GF-D8 (cell line): ENCODE results near the gene ZC3H8.
"Not testable (repeated sequence)": the region's sequence is repeated elsewhere in the genome, so short reads cannot be mapped to it uniquely, and the experiment has no call there.

ENCODE experiments used
- DNase-seq: peaks from one replicate; lab custom pipeline; 2025; lab: John Stamatoyannopoulos, UW

Gene ZC3H8

GRCh38 chr2:112254466-112255240, at the start of gene ZC3H8:
ZC3H8 (minus strand) TSS chr2:112255042; CDS start chr2:112254981, 61 bp downstream.
- peak; percentile 84 for DNase-seq

GRCh38 chr2:112304298-112304941, 49.6 kb upstream of the ZC3H8 start:
- DNase-seq: no peak

GRCh38 chr2:112301973-112302372, 47.1 kb upstream of the ZC3H8 start:
- DNase-seq: no peak

- DNase-seq: no peak
These were observed 46.3 kb upstream of the ZC3H8 start for GRCh38 chr2:112301171-112301584.

- no peak for DNase-seq
These were observed 41.6 kb upstream of the ZC3H8 start for GRCh38 chr2:112296407-112296806.

- no peak for DNase-seq
These were observed 40.7 kb upstream of the ZC3H8 start for GRCh38 chr2:112295407-112296078.

- no peak for DNase-seq
These were observed 39.0 kb upstream of the ZC3H8 start for GRCh38 chr2:112293636-112294401.

- DNase-seq: no peak
These were observed 35.8 kb upstream of the ZC3H8 start for GRCh38 chr2:112290648-112291047.

- no peak for DNase-seq
These were observed 35.2 kb upstream of the ZC3H8 start for GRCh38 chr2:112290088-112290487.

GRCh38 chr2:112283535-112283934, 28.7 kb upstream of the ZC3H8 start:
- DNase-seq: not testable (repeated sequence)

GRCh38 chr2:112282066-112282465, 27.2 kb upstream of the ZC3H8 start:
- not testable (repeated sequence) for DNase-seq

GRCh38 chr2:112277596-112278220, 22.9 kb upstream of the ZC3H8 start:
- no peak for DNase-seq

- no peak for DNase-seq
These were observed 22.1 kb upstream of the ZC3H8 start for GRCh38 chr2:112276954-112277353.

- DNase-seq: peak; percentile 76
These were observed 21.3 kb upstream of the ZC3H8 start for GRCh38 chr2:112275887-112276773.

- peak; percentile 92 for DNase-seq
These were observed 20.6 kb upstream of the ZC3H8 start, which contains the start of gene ZC3H6 for GRCh38 chr2:112275311-112275886. ZC3H6 (plus strand) TSS chr2:112275597; CDS start chr2:112275995, 398 bp downstream.

GRCh38 chr2:112273349-112273748, 18.5 kb upstream of the ZC3H8 start:
- no peak for DNase-seq

GRCh38 chr2:112272669-112273068, 17.8 kb upstream of the ZC3H8 start:
- no peak for DNase-seq

GRCh38 chr2:112268547-112268946, 13.7 kb upstream of the ZC3H8 start:
- no peak for DNase-seq

GRCh38 chr2:112262876-112263275, 8.0 kb upstream of the ZC3H8 start:
- no peak for DNase-seq

- no peak for DNase-seq
These were observed 5.4 kb upstream of the ZC3H8 start for GRCh38 chr2:112260295-112260625.
